ENCODE measurements around the gene B4GALNT1.

GRCh38 chr12:57584050-57584449 lies 49.0 kb downstream of the B4GALNT1 start:
- TF ChIP-seq CTCF (conservative IDR thresholded peaks at IDR 0.05; ENCODE audit: low read length) (no peak), EZH2phosphoT487 (IDR thresholded peaks at IDR 0.05; ENCODE audit: borderline replicate concordance, low read depth, low read length) (no peak)
